Right atrium auricular region (tissue), 2 donors: ENCODE data around the gene ZNF660. TPM values are rescaled to one million over a fixed set of nuclear protein-coding genes. Genes with fewer than 3 reads are reported as not detected.
"Not testable (repeated sequence)": the region's sequence is repeated elsewhere in the genome, so short reads cannot be mapped to it uniquely, and the experiment has no call there.

Source experiments
- DNase-seq: peaks from one replicate; pipeline ENCODE4 v3.0.0-alpha.2; 2019; ENCODE audit warnings: low spot score
- H3K27ac ChIP-seq, 2 donors: fragments of 200-600 bp; sonication (generic); 1 replicate in 1 of 2; 2 replicates in 1 of 2; pipeline ENCODE4 v1.5.1; 2016 to 2019
- H3K27me3 ChIP-seq, 2 donors: fragments of 200-600 bp; sonication (generic); one replicate each; pipeline versions ENCODE4 v1.5.1 to v1.6.0; 2017 to 2019
- H3K36me3 ChIP-seq: fragments of 200-600 bp; sonication (generic); one replicate; pipeline ENCODE4 v1.5.1; 2016
- H3K4me1 ChIP-seq, 2 donors: fragments of 200-600 bp; sonication (generic); one replicate each; pipeline versions ENCODE4 v1.5.1 to v1.6.0; 2017 to 2019
- H3K4me3 ChIP-seq, 2 donors: fragments of 200-600 bp; sonication (generic); 1 replicate in 1 of 2; 2 replicates in 1 of 2; pipeline ENCODE4 v1.5.1; 2017 to 2019; ENCODE audit warnings: mild to moderate bottlenecking in 1 of 2, moderate library complexity in 1 of 2
- H3K9me3 ChIP-seq, 2 donors: fragments of 200-600 bp; sonication (generic); one replicate each; pipeline ENCODE4 v1.5.1; 2019
- total RNA-seq, 2 donors: library from RNA; depleted of rRNA; stranded (reverse); fragments of >200 nt; gene quantifications; one replicate each; pipeline ENCODE4 v1.1.0, GENCODE V29; 2016
- TF ChIP-seq, protein P1 (sequence below), 2 donors: fragments of 200-600 bp; sonication (generic); IDR thresholded peaks; one replicate each; pipeline ENCODE4 v1.5.1; 2019; ENCODE audit warnings: antibody characterized with exemption in 2 of 2

The ZNF660 gene
- total RNA-seq, 2 donors from 2014 or later, result 0.67 to 1.1 TPM

DNA sequence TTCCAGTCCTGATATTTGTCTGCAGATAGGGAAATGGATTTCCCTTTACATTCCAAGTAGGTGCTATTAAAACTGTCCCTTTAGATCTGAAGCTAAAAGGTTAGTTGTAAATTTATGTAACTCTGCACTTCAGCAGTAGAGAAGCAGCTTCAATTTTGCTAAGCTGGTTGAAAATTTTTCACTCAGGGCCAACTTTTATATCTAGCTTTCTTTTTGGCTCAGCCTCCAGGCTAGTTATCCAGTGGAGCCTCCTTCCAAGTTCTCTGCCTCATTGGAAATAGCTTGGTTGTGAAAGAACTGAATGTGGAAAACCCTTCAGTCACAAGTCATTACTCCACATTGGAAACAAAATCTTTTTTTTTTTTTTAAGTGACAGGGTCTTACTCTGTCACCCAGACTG lies 8.2 kb upstream of the ZNF660 start:
- no peak for DNase-seq
- TF ChIP-seq, protein P1, sequence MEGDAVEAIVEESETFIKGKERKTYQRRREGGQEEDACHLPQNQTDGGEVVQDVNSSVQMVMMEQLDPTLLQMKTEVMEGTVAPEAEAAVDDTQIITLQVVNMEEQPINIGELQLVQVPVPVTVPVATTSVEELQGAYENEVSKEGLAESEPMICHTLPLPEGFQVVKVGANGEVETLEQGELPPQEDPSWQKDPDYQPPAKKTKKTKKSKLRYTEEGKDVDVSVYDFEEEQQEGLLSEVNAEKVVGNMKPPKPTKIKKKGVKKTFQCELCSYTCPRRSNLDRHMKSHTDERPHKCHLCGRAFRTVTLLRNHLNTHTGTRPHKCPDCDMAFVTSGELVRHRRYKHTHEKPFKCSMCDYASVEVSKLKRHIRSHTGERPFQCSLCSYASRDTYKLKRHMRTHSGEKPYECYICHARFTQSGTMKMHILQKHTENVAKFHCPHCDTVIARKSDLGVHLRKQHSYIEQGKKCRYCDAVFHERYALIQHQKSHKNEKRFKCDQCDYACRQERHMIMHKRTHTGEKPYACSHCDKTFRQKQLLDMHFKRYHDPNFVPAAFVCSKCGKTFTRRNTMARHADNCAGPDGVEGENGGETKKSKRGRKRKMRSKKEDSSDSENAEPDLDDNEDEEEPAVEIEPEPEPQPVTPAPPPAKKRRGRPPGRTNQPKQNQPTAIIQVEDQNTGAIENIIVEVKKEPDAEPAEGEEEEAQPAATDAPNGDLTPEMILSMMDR (IDR thresholded peaks at IDR 0.05), result no peak
- Histone ChIP-seq H3K27me3 (no peaks in the 10 kb centered on the region), H3K36me3 (no peaks in the 10 kb centered on the region), H3K4me1 (no peaks in the 10 kb centered on the region), H3K4me3 (no peak overlapping the region), H3K27ac (no peak overlapping the region), H3K9me3 (peaks cover 0 to 5% of the 10 kb centered on the region in 2 donors)

DNA sequence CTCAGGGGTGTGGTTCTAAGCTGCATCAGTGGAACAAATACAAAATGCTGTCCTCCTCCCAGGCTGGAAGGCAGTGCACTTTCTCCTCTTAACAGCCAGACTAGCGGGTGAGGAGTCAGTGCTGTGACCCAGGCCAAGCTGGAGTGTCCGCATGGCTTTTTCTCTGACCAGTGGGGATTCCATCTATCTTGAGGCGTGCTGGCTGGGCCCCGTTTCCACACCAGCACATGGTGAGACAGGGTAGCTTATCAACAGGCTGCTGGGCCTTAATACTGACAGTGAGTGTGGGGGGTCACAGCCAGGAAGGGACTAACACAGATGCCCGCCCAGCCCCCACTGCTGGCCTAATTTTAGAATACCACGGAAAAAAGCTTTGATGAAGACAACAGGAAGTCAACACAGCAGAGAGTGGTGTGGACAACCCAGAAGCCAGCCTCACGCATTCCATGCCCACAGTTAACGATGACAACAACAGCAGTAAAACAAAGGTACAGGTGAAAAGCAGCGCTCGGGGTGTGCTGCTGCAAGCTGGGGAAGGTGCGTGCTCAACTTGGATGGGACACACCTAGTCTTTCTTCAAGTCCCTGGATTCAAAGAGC lies 7.3 kb upstream of the ZNF660 start:
- not testable (repeated sequence) for H3K9me3 ChIP-seq, H3K4me1 ChIP-seq, H3K4me3 ChIP-seq, H3K36me3 ChIP-seq, H3K27ac ChIP-seq, H3K27me3 ChIP-seq, DNase-seq

DNA sequence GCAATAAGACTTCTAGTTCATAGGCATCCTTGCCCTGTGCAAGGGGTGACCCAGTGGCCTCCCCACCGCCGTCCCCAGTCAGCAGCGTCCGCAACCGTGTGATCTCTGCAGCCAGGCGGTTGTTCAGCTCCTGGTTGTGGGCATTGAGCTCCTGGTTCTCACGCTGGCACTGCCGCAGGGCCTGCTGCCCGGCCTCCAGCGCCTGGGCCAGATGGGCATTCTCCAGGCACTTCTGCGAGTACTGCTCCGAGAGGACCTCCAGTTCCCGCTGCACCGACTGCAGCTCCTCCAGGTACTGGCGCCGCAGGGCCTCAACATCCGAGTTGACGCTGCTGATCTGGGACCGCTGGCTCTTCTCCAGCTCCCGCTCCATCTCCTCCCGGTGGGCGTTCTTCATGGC lies 6.4 kb upstream of the ZNF660 start:
- not testable (repeated sequence) for H3K9me3 ChIP-seq, H3K36me3 ChIP-seq, DNase-seq, H3K4me3 ChIP-seq, H3K27me3 ChIP-seq, H3K4me1 ChIP-seq, H3K27ac ChIP-seq

DNA sequence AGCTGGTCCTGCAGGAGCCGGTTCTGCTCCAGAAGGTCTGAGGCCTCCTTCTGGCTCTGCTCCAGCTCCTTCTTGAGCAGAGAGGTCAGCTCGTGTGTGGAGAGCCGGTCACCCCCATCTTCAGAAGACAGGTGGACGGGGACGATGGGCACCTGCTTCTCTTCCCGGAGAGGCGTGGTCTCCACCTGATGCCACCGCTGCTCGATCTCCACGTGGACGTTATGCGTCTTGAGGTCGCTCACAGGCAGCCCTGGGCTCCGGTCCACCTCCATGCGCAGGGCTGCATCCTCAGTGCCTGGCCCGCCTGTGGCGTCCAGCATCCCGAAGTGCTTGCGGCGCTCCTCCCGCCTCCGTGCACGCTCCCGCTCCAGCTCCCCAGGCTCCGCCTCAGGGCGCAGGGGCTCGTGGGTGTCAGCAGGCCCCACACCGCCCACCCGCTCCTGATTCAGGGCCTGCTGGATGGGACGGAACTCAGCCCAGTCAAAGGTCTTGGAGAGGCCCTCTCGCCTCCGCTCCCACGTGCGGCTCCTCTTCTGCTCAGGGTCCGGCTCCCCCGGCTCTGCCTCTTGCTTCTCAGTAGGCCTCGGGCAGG lies 5.7 kb upstream of the ZNF660 start:
- not testable (repeated sequence) for H3K27me3 ChIP-seq, H3K36me3 ChIP-seq, H3K27ac ChIP-seq, DNase-seq, H3K4me3 ChIP-seq, H3K9me3 ChIP-seq, H3K4me1 ChIP-seq

DNA sequence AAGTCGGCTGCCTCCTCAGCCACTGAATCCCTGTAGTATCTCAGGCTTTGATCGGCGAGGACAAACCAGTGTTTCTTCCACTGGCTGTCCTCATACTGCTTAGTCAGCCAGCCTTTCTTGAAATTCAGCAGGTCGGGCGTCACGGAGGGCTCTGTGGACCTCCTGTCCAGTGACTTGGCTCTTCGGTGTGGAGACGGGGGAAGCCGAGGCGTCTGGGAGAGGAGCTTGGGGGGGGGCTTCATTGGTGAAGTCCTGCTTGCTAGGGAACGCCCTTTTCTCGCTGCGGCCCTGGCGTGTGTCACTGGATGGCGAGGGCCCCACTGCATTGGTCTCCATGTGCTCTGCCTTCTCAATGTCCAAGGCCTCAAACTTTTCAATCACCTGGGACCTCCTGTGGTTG lies 5.0 kb upstream of the ZNF660 start:
- not testable (repeated sequence) for H3K27ac ChIP-seq, H3K4me1 ChIP-seq, H3K9me3 ChIP-seq, H3K36me3 ChIP-seq, H3K27me3 ChIP-seq, H3K4me3 ChIP-seq, DNase-seq

DNA sequence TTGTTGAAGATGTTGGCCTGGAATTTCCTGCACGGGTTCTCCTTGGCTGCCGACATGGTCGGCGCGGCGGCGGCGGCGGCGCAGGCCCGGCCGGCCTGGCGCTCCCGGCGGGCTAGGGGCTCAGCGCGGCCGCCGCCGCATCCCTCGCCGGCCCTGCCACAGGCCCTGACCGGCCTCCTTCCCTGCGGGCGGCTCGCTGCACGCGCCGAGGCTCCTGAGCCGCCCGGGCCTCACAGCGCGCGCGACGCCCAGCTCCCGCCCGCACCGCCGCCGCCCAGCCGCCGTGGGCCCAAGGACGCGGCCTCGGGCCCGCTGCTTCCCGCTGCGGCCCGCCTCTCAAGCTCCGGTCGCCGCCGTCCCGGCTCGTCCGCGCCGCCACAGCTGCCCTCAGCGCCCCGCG lies 3.8 kb upstream of the ZNF660 start:
- not testable (repeated sequence) for H3K9me3 ChIP-seq, H3K27ac ChIP-seq, H3K27me3 ChIP-seq, DNase-seq, H3K36me3 ChIP-seq, H3K4me3 ChIP-seq
- H3K4me1 ChIP-seq, result peaks cover 0 to 16% of the 10 kb centered on the region in 2 donors

DNA sequence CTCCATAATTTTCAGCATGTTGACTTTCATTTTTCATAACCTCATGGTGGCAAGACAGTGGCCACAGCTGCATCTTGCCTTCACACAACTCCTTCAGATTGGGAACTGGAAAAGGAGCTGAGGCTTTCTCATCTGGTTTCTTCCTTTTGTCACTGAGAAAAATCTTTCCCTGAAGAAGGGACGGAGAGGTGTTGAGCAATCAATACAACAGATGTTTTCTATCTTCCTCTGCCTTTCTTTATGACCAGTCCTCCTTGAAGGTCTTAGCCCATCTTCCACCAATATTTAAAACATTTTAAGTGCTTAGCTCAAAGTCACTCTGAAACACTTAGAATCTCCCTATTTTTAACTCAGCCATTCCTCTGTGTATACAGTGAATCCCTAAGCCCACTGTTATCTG lies 11.9 kb downstream of the ZNF660 start:
- H3K4me3 ChIP-seq, result no peak overlapping the region
- H3K27me3 ChIP-seq, result no peaks in the 10 kb centered on the region
- TF ChIP-seq, protein P1 (IDR thresholded peaks at IDR 0.05), result no peak
- no peak for DNase-seq
- H3K9me3 ChIP-seq, result peaks cover 0 to 33% of the 10 kb centered on the region in 2 donors
- peaks cover 23% of the 10 kb centered on the region for H3K36me3 ChIP-seq
- H3K4me1 ChIP-seq, result no peaks in the 10 kb centered on the region
- no peak overlapping the region for H3K27ac ChIP-seq

DNA sequence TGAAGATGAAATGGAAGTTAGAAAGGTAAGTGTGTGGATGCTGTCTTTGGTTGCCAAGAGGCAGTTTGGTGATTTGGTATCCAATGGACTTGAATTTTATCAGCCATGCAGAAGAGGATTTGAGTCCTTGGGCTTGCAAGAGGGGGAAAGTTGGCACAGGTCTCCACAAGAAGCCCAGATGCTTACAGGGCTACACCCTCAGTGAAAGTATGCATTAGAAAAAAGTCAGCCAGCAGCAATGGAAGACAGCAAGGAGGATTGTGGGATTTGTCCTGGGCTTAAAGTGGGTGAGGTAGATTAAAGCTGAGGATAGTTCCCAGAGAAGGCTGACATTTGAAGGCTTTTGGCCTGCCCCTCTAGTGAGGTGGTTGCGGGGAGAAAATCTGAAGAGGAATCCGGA lies 17.0 kb downstream of the ZNF660 start:
- Histone ChIP-seq H3K27ac (no peak overlapping the region), H3K27me3 (no peaks in the 10 kb centered on the region), H3K36me3 (no peaks in the 10 kb centered on the region), H3K9me3 (no peaks in the 10 kb centered on the region), H3K4me3 (no peak overlapping the region), H3K4me1 (no peaks in the 10 kb centered on the region)
- TF ChIP-seq, protein P1 (IDR thresholded peaks at IDR 0.05), result no peak
- DNase-seq, result no peak
